GM12873 (cell line): ENCODE results near the gene RCN1.

ENCODE experiments used
- TF ChIP-seq, protein P1 (sequence below): IDR thresholded peaks from 2 replicates; pipeline ENCODE4 v1.5.1; 2012; ENCODE audit warnings: low read depth, mild to moderate bottlenecking, moderate library complexity, low read length, control low read depth; ENCODE audit not compliant: insufficient read depth; ENCODE audit errors: missing control alignments

The RCN1 gene

GRCh38 chr11:32055861-32056260 is 35.0 kb upstream of the RCN1 start:
- TF ChIP-seq, protein P1, sequence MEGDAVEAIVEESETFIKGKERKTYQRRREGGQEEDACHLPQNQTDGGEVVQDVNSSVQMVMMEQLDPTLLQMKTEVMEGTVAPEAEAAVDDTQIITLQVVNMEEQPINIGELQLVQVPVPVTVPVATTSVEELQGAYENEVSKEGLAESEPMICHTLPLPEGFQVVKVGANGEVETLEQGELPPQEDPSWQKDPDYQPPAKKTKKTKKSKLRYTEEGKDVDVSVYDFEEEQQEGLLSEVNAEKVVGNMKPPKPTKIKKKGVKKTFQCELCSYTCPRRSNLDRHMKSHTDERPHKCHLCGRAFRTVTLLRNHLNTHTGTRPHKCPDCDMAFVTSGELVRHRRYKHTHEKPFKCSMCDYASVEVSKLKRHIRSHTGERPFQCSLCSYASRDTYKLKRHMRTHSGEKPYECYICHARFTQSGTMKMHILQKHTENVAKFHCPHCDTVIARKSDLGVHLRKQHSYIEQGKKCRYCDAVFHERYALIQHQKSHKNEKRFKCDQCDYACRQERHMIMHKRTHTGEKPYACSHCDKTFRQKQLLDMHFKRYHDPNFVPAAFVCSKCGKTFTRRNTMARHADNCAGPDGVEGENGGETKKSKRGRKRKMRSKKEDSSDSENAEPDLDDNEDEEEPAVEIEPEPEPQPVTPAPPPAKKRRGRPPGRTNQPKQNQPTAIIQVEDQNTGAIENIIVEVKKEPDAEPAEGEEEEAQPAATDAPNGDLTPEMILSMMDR = no peak

GRCh38 chr11:32056438-32056837 is 34.4 kb upstream of the RCN1 start:
- TF ChIP-seq, protein P1 = no peak

DNA sequence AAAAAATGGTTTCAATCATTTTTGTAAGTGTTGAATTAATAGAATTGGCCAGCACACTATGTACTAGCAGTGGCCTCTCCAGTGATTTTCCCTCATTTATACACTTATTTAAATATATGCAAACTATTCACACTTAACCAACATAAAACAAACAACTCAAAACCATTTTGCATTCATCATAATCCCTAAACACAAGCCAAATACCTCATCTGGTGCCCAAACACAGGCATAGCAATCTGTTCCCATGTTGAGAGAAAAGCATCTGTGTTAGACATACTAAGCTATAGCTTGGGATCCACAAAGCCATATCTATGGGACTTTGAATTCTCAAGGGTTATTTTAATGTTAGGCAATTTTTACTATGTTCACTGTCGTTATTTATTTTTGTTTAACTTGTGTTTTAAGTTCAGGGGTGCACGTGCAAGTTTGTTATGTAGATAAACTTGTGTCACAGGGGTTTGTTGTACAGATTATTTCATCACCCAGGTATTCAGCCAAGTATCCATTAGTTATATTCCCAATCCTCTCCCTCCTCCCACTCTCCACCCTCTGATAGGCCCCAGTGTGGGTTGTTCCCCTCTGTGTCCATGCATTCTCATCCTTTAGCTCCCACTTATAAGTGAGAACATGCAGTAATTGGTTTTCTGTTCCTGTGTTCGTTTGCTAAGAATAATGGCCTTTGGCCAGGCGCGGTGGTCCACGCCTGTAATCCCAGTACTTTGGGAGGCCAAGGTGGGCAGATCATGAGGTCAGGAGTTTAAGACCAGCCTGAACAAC is 31.0 kb upstream of the RCN1 start:
- TF ChIP-seq, protein P1 = no peak

- TF ChIP-seq, protein P1 = no peak
These were observed 28.3 kb upstream of the RCN1 start for GRCh38 chr11:32062540-32062939.

GRCh38 chr11:32065865-32066629 is 24.8 kb upstream of the RCN1 start:
- TF ChIP-seq, protein P1 = no peak

DNA sequence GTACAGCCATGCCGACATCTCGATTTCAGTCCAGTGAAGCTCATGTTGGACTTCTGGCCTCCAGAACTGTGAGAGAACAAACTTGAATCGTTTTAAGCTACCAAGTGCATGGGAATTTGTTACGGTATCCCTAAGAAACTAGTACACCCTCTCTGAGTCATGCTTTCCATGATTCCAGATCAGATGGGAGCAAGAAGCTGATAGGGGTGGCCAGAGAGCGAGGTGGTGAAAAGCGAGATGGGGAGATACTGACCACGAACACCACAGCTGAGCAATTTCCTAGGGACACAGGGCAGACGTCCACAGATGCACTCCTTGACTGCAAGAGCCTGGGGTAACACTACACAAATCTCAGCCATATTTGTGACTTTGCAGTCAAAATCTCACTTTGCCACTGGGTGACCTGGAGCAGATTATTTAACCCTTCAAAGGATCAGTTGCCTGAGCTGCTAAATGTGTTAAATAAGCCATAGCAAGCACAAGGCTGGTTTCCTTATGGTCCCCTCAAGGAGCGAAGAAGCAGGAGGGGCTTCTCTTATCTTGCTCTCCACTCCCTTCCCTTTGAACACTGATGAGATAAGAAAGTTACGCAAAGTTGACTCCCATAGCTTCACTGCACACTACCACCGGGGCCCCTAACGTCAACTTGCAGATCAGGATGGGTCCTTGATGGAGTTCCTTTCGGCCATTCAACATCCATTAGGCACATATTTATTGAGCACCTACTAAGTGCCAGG is 22.6 kb upstream of the RCN1 start:
- TF ChIP-seq, protein P1 = no peak
